Type B pancreatic cell (in vitro differentiated cells): ENCODE data around the gene SBK3. TPM values are rescaled to one million over a fixed set of nuclear protein-coding genes. Genes with fewer than 3 reads are reported as not detected.

ENCODE experiments used
- DNase-seq: peaks from one replicate; pipeline ENCODE4 v3.0.0; 2021; ENCODE audit warnings: mixed read lengths; ENCODE audit not compliant: unreplicated experiment; ENCODE audit errors: extremely low spot score
- H3K27ac Mint-ChIP-seq: 2 replicates; pipeline ENCODE4 v1.8.0; 2021; ENCODE audit warnings: mild to moderate bottlenecking, mixed read lengths
- H3K27me3 Mint-ChIP-seq: 2 replicates; pipeline ENCODE4 v1.8.0; 2021; ENCODE audit warnings: mixed read lengths
- H3K36me3 Mint-ChIP-seq: 2 replicates; pipeline ENCODE4 v1.8.0; 2021; ENCODE audit warnings: mixed read lengths
- H3K4me1 Mint-ChIP-seq: one replicate; pipeline ENCODE4 v1.8.0; 2021; ENCODE audit warnings: mixed read lengths; ENCODE audit not compliant: unreplicated experiment
- H3K4me3 Mint-ChIP-seq: 2 replicates; pipeline ENCODE4 v1.8.0; 2021; ENCODE audit warnings: mild to moderate bottlenecking, mixed read lengths
- H3K9me3 Mint-ChIP-seq: 2 replicates; pipeline ENCODE4 v1.8.0; 2021; ENCODE audit warnings: mixed read lengths
- CTCF ChIP-seq: fragments of 200-600 bp; sonication (generic); conservative IDR thresholded peaks from 2 replicates; pipeline ENCODE4 v1.5.0; 2021; ENCODE audit warnings: antibody characterized with exemption, mild to moderate bottlenecking
- total RNA-seq: library from RNA; stranded (reverse); gene quantifications from 2 replicates; pipeline ENCODE4 v1.2.1, GENCODE V29; 2021; ENCODE audit warnings: low replicate concordance

Gene SBK3
- total RNA-seq, 1 donor from 2014 or later, result 0.24 TPM

GRCh38 chr19:55529636-55530234 lies 15.6 kb downstream of the SBK3 start:
- no peak for DNase-seq
- Mint-ChIP-seq H3K4me1 (peaks cover 4% of the 10 kb centered on the region), H3K27ac (no peak overlapping the region), H3K9me3 (no peaks in the 10 kb centered on the region), H3K36me3 (no peaks in the 10 kb centered on the region), H3K4me3 (no peak overlapping the region), H3K27me3 (peaks cover 4% of the 10 kb centered on the region)
- TF ChIP-seq CTCF, result no peak

DNA sequence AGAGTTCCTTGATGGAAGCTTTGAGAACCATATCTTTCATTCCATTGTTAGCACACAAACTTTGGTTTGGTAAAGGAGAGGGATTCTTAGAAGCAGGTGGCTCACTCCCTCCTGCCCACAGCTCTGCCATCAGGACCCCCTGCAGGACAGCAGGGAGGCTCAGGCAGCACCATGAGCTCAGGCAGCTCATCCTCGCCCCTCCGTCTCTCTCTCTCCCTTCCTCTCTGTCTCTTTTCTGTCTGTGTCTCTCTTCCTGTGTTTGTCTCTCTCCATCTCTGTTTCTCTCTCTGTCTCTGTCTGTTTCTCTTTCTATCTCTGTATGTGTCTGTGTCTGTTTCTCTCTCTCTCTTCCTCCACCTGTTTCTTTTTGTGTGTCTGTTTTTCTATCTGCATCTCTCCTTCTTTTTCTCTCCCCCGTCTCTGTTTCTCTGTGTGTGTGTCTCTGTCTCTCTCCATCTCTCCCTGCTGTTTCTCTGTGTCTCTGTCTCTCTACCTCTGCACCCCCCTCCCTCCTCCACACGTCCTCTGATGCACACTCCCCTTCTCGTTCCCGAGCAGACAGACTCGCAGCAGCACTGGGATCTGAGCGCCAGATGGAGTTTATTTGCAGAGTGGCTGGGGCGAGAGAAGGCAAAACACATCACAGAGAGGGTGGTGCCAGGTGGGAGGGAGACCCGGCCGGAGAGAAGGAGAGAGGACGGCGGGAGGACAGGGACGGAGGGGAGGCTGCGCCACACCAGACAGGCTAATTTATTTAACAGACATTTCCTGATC lies 17.1 kb downstream of the SBK3 start:
- H3K36me3 Mint-ChIP-seq, result no peaks in the 10 kb centered on the region
- H3K4me1 Mint-ChIP-seq, result no peaks in the 10 kb centered on the region
- no peak overlapping the region for H3K4me3 Mint-ChIP-seq
- no peaks in the 10 kb centered on the region for H3K9me3 Mint-ChIP-seq
- H3K27me3 Mint-ChIP-seq, result peaks cover 8% of the 10 kb centered on the region
- TF ChIP-seq CTCF, result no peak
- no peak overlapping the region for H3K27ac Mint-ChIP-seq
- no peak for DNase-seq

GRCh38 chr19:55527197-55528029 lies 17.9 kb downstream of the SBK3 start:
- DNase-seq, result no peak
- Mint-ChIP-seq H3K27ac (no peak overlapping the region), H3K36me3 (no peaks in the 10 kb centered on the region), H3K27me3 (peaks cover 8% of the 10 kb centered on the region), H3K9me3 (no peaks in the 10 kb centered on the region), H3K4me3 (no peak overlapping the region), H3K4me1 (no peaks in the 10 kb centered on the region)
- TF ChIP-seq CTCF, result no peak

DNA sequence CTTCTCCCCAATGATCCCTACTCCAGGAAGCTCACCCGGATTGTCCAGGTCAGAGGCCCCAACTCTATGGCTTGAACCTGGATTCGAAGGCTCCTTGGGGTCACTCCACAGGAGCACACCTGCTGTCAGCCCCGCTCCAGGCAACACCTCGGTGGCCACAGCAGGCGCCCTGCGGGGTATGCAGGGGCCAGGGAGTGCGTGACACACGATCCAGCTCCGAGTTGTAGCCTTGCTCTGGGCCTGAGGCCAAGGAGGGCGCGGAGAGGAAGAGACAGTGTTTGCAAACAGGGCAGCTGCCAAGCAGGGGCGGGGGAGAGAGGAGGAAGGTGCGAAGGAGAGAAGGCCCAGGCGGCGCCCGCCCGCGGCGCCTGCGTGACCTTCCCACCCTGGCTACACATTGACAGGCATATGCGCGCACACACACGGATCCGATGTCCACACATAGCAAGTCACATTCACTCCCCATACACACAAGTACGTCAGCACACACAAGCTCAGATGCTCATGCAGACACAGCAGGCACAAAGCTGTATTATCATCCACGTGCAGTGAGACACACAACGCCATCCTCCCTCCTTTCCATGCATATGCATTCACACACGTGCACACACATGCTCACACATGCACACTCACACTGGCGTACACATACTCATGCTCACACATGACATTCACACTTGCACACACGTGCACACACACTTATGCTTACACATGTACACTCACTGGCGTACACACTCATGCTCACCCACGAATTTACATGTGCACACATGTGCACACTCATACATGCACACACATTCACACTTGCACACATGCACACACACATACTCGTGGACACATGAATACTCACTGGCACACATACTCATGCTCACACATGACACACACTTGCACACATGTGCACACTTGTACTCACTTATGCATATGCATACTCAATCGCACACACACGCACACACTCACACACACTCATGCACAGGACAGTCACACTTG lies 18.8 kb downstream of the SBK3 start:
- no peak for TF ChIP-seq CTCF
- Mint-ChIP-seq H3K27me3 (peaks cover 8% of the 10 kb centered on the region), H3K9me3 (no peaks in the 10 kb centered on the region), H3K36me3 (no peaks in the 10 kb centered on the region), H3K4me1 (peaks cover 5% of the 10 kb centered on the region), H3K4me3 (no peak overlapping the region), H3K27ac (no peak overlapping the region)
- DNase-seq, result no peak
